Spleen (tissue), 11 donors: ENCODE results near the gene VANGL1. TPM values are rescaled to one million over a fixed set of nuclear protein-coding genes. Genes with fewer than 3 reads are reported as not detected.

ENCODE experiments used
- DNase-seq: peaks from one replicate; pipeline ENCODE4 v3.0.0-alpha.2; 2020
- H3K27ac ChIP-seq, 8 donors: fragments of 200-600 bp; sonication (generic) in 7 of 8; 1 replicate in 4 of 8; 2 replicates in 4 of 8; pipeline versions ENCODE4 v1.5.0 to v1.8.0; 2016 to 2021; ENCODE audit warnings: inconsistent platforms in 4 of 8, mild to moderate bottlenecking in 4 of 8, moderate library complexity in 1 of 8
- H3K27me3 ChIP-seq, 7 donors: fragments of 200-600 bp; sonication (generic) in 6 of 7; replicated peaks in 1 of 7; 1 replicate in 4 of 7; 2 replicates in 3 of 7; pipeline versions ENCODE4 v1.5.0 to v1.8.0; 2016 to 2021; ENCODE audit warnings: inconsistent platforms in 3 of 7, mild to moderate bottlenecking in 1 of 7
- H3K36me3 ChIP-seq, 6 donors: fragments of 200-600 bp; sonication (generic) in 5 of 6; 1 replicate in 4 of 6; 2 replicates in 2 of 6; pipeline versions ENCODE4 v1.5.0 to v1.8.0; 2016 to 2021; ENCODE audit warnings: inconsistent platforms in 2 of 6
- H3K4me1 ChIP-seq, 6 donors: fragments of 200-600 bp; sonication (generic) in 5 of 6; 1 replicate in 3 of 6; 2 replicates in 3 of 6; pipeline versions ENCODE4 v1.5.0 to v1.8.0; 2016 to 2021; ENCODE audit warnings: inconsistent platforms in 3 of 6
- H3K4me3 ChIP-seq, 8 donors: fragments of 200-600 bp; sonication (generic) in 7 of 8; 1 replicate in 4 of 8; 2 replicates in 4 of 8; pipeline versions ENCODE4 v1.5.0 to v1.8.0; 2016 to 2021; ENCODE audit warnings: inconsistent platforms in 4 of 8, mild to moderate bottlenecking in 4 of 8, moderate library complexity in 2 of 8
- H3K9me3 ChIP-seq, 8 donors: fragments of 200-600 bp; sonication (generic) in 7 of 8; 1 replicate in 4 of 8; 2 replicates in 4 of 8; pipeline versions ENCODE4 v1.5.0 to v1.8.0; 2016 to 2021; ENCODE audit warnings: inconsistent platforms in 4 of 8
- CTCF ChIP-seq, 11 experiments: fragments of 200-600 bp in 7 of 11; fragments of 450-650 bp in 4 of 11; sonication (generic) in 4 of 11; IDR thresholded peaks in 8 of 11; conservative IDR thresholded peaks in 3 of 11; 1 replicate in 7 of 11; 2 replicates in 4 of 11; pipeline versions ENCODE4 v1.4.0 to v1.8.0; 2016 to 2021; ENCODE audit warnings: antibody characterized with exemption in 11 of 11, inconsistent platforms in 4 of 11, mild to moderate bottlenecking in 1 of 11
- POLR2A ChIP-seq, 3 donors: fragments of 450-650 bp; IDR thresholded peaks; one replicate each; pipeline ENCODE4 v1.5.1; 2017; ENCODE audit warnings: antibody characterized with exemption in 3 of 3, mild to moderate bottlenecking in 1 of 3
- POLR2AphosphoS5 ChIP-seq, 3 donors: sonication (generic); formaldehyde crosslinking; IDR thresholded peaks; one replicate each; pipeline ENCODE4 v1.5.1; 2017; ENCODE audit warnings: antibody characterized with exemption in 3 of 3
- WGBS, 5 donors: extraction: QIAGEN DNeasy Blood & Tissue Kit in 3 of 5; methylation state at CpG; one replicate each; pipeline versions ENCODE4 v1.1.5 to v1.1.7; 2013 to 2018; 5-methylcytosine and 5-hydroxymethylcytosine counted together
- intact Hi-C: fragments of 100-400 bp; cut with DNase I; formaldehyde crosslinking; loops from one replicate; pipeline ENCODE4 v1.15.0; 2023; ENCODE audit warnings: low total_unique reads
- polyA plus RNA-seq, 3 donors: library from polyadenylated mRNA; stranded (reverse); fragments of 200-250 nt; gene quantifications; one replicate each; pipeline ENCODE4 v1.2.1, GENCODE V29; 2013
- total RNA-seq, 7 donors: library from RNA; depleted of rRNA in 3 of 7; stranded (reverse); fragments of >200 nt in 3 of 7; fragmentation: NEBNext Ultra II Directional in 4 of 7; extraction: Animal tissue kit (Norgen Biotek cat#: 25700) in 4 of 7; gene quantifications; one replicate each; pipeline versions ENCODE4 v1.1.0 to v1.2.1, GENCODE V29; 2016 to 2021
- donor health status: healthy with polysubstance abuse.
- donor health status: DM: no; HTN: no; CAD: no; lungs with moderate emphysema.
- donor health status: DM: no; HTN: no; CAD: no.
- donor health status: Bipolar disorder and iron deficiency.
- donor health status: healthy.
- donor health status: DM: no; HTN: no; CAD: no.
- donor health status: DM: yes; HTN: yes; CAD: no.

Gene VANGL1
- total and polyA plus RNA-seq, 10 donors = 0.24 to 7.0 (median 4.3) TPM

GRCh38 chr1:115640384-115640783 lies 1.4 kb upstream of the VANGL1 start:
- Histone ChIP-seq H3K4me3 (no peak overlapping the region), H3K36me3 (no peaks in the 10 kb centered on the region), H3K27me3 (peaks cover 0 to 39% (median 5%) of the 10 kb centered on the region in 7 donors), H3K27ac (no peak overlapping the region), H3K4me1 (peaks cover 0 to 16% (median 10%) of the 10 kb centered on the region in 6 donors), H3K9me3 (peaks cover 0 to 42% (median 33%) of the 10 kb centered on the region in 8 donors)
- DNase-seq = no peak
- WGBS, 5 donors = 87 to 100% (median 92%) methylated on average over 1 of the region's 1 CpG
- TF ChIP-seq POLR2AphosphoS5 (IDR thresholded peaks at IDR 0.05) (no peak), CTCF (IDR thresholded peaks at IDR 0.05 in 8 of 11, conservative IDR thresholded peaks at IDR 0.05 in 3 of 11) (no peak), POLR2A (IDR thresholded peaks at IDR 0.05) (no peak)
- intact Hi-C loops = no loop called here

GRCh38 chr1:115642168-115643072 lies 650 bp downstream of the VANGL1 start:
- peak overlapping the region; percentile 60 to 92 (median 80) for H3K4me3 ChIP-seq
- peaks cover 0 to 39% (median 5%) of the 10 kb centered on the region in 7 donors for H3K27me3 ChIP-seq
- peaks cover 0 to 24% (median 17%) of the 10 kb centered on the region in 8 donors for H3K9me3 ChIP-seq
- intact Hi-C loops = no loop called here
- no peaks in the 10 kb centered on the region for H3K36me3 ChIP-seq
- peak; percentile 78 for DNase-seq
- TF ChIP-seq POLR2A (IDR thresholded peaks at IDR 0.05) (no peak), CTCF (IDR thresholded peaks at IDR 0.05 in 8 of 11, conservative IDR thresholded peaks at IDR 0.05 in 3 of 11) (no peak), POLR2AphosphoS5 (IDR thresholded peaks at IDR 0.05) (no peak)
- H3K4me1 ChIP-seq = peaks cover 0 to 22% (median 10%) of the 10 kb centered on the region in 6 donors
- 0 to 1% (median 1%) methylated on average over 46 to 78 of the region's 78 CpGs for WGBS, 5 donors
- H3K27ac ChIP-seq = peak overlapping the region in 7 of 8 donors; percentile 20 to 77 (median 57)

- H3K4me3 ChIP-seq = peak overlapping the region in 6 of 8 donors; percentile 60 to 92 (median 83)
- intact Hi-C loops = no loop called here
- H3K9me3 ChIP-seq = peaks cover 0 to 18% (median 12%) of the 10 kb centered on the region in 8 donors
- TF ChIP-seq POLR2A (IDR thresholded peaks at IDR 0.05) (no peak), CTCF (IDR thresholded peaks at IDR 0.05 in 8 of 11, conservative IDR thresholded peaks at IDR 0.05 in 3 of 11) (no peak), POLR2AphosphoS5 (IDR thresholded peaks at IDR 0.05) (no peak)
- H3K36me3 ChIP-seq = no peaks in the 10 kb centered on the region
- peaks cover 0 to 26% (median 10%) of the 10 kb centered on the region in 6 donors for H3K4me1 ChIP-seq
- no peak for DNase-seq
- whole genome bisulfite sequencing, 5 donors = 67 to 78% (median 73%) methylated on average over 4 of the region's 4 CpGs
- peak overlapping the region in 2 of 8 donors; percentile 66 to 72 for H3K27ac ChIP-seq
- peaks cover 0 to 39% (median 5%) of the 10 kb centered on the region in 7 donors for H3K27me3 ChIP-seq
Observed at GRCh38 chr1:115643225-115643624, 1.5 kb downstream of the VANGL1 start.

GRCh38 chr1:115643666-115644065 lies 1.9 kb downstream of the VANGL1 start:
- DNase-seq = no peak
- intact Hi-C loops = no loop called here
- 80 to 100% (median 100%) methylated on average over 1 of the region's 1 CpG for WGBS, 5 donors
- Histone ChIP-seq H3K4me1 (peaks cover 0 to 30% (median 10%) of the 10 kb centered on the region in 6 donors), H3K27me3 (peaks cover 0 to 39% (median 5%) of the 10 kb centered on the region in 7 donors), H3K9me3 (peaks cover 0 to 14% (median 8%) of the 10 kb centered on the region in 8 donors), H3K4me3 (no peak overlapping the region), H3K36me3 (no peaks in the 10 kb centered on the region), H3K27ac (no peak overlapping the region)
- no peak for TF ChIP-seq CTCF (IDR thresholded peaks at IDR 0.05 in 8 of 11, conservative IDR thresholded peaks at IDR 0.05 in 3 of 11)
- no peak for TF ChIP-seq POLR2AphosphoS5 (IDR thresholded peaks at IDR 0.05)
- TF ChIP-seq POLR2A (IDR thresholded peaks at IDR 0.05) = no peak
